HTR-8/SVneo (cell line): ENCODE measurements around the gene CST4.
"Not testable (repeated sequence)": the region's sequence is repeated elsewhere in the genome, so short reads cannot be mapped to it uniquely, and the experiment has no call there.

Experiments used
- DNase-seq: peaks from one replicate; pipeline ENCODE4 v3.0.0; 2011; ENCODE audit warnings: low spot score, mixed read lengths; ENCODE audit not compliant: insufficient read length
- FAIRE-seq: peaks from 2 replicates; lab custom pipeline; 2011; peaks lifted over from hg19 to GRCh38; lab: Jason Lieb, UNC

The CST4 gene, protein sequence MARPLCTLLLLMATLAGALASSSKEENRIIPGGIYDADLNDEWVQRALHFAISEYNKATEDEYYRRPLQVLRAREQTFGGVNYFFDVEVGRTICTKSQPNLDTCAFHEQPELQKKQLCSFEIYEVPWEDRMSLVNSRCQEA

DNA sequence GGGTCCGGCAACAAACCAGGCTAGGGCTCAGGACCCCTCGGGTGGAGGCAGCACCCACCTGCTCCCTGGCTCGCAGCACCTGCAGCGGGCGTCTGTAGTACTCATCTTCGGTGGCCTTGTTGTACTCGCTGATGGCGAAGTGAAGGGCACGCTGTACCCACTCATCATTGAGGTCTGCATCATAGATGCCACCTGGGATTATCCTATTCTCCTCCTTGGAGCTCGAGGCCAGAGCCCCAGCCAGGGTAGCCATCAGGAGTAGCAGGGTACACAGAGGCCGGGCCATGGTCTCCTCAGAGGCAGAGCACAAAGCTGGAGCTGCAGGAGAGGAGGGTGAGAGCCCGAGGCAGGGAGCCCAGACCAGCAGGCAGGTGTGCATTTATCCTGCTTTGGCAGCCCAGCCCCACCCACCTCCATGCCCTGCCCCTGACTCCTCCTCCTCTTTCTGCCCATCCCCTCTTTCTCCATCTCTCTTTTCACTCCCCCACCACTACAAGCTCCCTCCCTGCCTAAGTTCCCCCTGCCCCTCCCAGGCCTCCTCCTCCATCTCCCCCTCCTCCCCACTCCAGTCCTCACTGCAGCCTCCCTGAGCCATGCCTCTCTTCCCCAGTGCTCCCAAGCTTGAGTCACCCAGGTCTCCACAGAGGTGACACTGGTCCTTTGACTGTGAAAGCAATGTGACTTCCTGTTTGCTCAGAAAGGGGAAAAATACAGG lies at the start of gene CST4:
CST4 (minus strand) TSS at position 355 of the 715 bp plus-strand sequence; CDS start at position 286, 69 bp downstream.
- not testable (repeated sequence) for FAIRE-seq, DNase-seq

DNA sequence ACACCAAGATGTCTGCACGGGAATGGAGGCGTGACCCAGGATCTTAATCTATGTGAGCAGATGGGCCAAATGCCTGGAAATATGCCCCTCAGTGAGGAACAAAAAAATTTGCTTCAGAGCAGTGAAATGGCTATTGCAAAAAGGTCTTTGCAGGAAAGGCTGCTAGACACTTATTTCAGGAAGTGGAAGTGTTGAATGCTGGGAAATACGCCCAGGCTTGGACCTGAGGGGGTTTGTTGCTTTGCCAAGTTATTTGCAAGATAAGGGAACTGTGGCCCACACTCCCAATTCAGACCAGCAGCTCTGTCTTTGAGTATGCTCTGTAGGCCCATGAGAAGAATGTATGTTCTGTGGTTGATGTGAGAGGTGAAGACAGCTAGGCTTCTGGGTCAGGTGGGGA lies 46.6 kb upstream of the CST4 start:
- not testable (repeated sequence) for DNase-seq, FAIRE-seq

DNA sequence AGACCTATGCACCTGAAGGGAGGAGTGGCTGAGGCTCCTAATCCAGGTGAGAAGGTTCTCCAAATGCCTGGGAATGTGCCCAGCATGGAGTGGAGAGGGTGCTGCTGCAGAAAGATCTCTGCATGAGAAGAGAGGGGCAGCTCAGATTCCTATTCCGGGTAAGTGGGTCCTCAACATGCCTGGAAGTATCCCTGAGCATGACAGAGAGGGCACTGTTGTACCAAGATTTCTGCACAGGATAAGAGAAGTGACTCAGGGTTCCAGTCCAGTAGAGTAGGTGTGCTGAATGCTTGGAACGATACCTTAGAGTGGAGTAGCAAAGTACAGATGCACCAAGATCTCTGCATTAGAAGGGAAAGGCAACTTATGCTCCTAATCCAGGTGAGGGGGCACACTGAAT lies 46.1 kb upstream of the CST4 start:
- not testable (repeated sequence) for DNase-seq, FAIRE-seq

DNA sequence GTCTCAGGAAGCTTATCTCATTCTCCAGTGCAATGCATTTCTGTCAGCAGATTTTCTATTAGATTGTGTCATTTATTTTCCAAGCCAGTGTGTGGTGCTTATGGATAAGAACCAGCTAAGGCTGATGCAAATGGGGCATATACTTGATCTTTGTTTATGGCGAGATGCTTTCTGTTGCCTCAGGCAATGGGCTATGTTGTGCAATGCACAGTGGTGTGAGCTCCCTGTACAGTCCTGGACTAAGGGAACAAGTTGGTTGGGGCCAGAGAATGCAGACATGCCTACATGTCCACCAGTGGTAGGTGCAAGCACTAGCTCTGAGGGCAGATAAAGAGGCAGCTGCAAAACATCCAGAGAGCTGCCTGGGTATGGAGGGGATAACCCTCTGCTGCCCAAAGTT lies 45.6 kb upstream of the CST4 start:
- not testable (repeated sequence) for DNase-seq, FAIRE-seq

DNA sequence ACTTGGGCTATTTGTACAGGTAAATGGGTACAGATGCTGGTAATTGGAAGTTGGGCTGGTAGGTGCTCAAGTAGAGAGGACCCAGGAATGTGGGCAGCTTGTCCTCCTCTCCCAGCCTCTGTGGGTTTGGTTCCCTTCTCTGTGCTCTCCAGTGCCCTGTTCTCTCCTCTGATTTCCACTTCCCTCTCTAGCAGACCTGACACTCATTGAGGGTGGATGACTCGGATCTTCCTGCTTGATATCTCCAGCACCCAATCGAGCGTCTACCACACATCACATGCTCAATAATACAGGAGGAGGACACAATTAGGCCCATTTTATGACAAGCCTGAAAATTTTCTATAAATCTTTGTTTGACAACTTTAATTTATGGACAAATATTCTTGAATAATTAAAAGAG lies 38.2 kb upstream of the CST4 start:
- DNase-seq (no peak), FAIRE-seq (no peak)

DNA sequence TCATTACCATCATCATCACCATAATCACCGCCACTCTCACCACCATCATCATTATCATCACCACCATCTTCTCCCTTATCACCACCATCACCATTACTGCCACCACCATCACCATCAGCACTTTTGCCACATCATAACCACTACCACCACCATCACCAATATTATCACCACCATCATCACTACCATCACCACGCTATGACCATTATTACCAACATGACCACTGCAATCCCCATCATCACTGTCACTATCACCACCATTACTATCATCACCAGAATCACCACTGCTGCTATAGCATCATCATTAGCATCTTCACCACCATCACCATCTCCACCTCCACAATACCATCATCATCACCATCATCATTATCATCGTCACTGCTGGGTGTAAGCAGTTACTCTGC lies 36.3 kb upstream of the CST4 start:
- FAIRE-seq (no peak), DNase-seq (no peak)

DNA sequence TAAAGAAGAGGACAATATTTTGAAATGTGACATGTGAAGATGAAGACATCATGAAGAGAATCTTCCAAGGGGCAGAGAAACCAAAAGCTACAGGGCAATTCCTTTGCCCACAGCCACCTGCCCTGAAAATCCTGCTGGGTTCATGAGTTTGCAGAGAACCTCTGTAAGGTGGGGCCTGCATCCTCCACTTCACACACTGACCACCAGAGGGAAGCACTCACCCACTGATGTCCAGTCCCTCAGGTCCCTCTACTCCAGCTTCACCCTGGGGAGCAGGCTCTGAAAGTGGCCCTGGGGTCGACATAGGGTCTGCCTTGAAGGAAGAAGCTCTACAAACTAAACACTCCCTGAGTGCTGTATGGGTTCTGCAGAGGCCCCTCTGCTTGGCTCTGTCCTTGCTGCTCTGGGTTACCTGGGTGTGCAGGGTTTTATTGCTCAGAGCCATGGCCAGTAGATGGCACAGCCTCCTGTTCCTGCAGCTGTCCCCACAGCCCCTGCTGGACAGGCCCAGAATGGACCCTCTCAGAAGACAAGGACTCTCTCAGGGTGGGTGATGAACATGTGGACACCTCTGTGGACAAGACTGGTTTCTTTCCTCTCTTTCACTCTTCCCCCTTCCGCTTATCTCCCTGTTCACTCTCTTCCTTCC lies 34.9 kb upstream of the CST4 start:
- DNase-seq, FAIRE-seq: not testable (repeated sequence)

DNA sequence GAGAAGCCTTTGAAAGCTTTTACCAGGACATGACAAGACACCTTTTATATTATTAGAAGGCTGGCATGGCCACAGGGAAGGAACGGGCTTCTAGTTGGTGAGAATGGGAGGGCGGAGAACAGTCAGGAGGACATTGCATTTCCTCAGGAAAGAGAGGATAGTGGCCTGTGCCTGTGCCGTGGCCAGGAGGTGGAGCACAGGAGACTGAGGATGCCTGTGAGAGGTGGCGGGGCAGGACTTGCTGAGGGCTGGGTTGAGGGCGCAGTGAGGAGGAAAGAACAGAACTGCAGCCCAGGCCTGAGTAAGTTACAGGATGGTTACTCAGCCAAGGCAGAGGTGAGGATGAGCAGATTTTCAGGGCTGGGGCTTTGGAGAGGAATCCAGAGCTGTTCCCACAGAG lies 34.0 kb upstream of the CST4 start:
- not testable (repeated sequence) for DNase-seq, FAIRE-seq

DNA sequence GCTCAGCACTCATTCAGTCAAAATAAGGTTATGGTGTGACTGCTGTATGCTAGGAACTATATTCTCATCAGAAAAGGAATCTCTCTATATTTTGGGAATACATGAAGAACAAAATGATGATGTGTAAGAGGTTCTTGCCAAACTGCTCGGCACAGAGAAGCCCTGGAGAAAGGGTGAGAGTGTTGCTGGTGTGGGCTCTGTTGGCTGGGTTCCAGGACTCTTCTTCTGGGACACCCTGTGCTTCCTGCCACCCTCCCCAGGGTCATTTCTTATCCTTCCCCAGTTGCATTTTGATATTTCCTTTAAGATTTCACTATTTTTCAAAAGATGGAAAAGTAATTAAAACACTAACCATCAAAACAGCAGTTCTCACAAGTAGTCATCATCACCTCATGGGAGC lies 33.1 kb upstream of the CST4 start:
- no peak for DNase-seq
- FAIRE-seq: no peak

DNA sequence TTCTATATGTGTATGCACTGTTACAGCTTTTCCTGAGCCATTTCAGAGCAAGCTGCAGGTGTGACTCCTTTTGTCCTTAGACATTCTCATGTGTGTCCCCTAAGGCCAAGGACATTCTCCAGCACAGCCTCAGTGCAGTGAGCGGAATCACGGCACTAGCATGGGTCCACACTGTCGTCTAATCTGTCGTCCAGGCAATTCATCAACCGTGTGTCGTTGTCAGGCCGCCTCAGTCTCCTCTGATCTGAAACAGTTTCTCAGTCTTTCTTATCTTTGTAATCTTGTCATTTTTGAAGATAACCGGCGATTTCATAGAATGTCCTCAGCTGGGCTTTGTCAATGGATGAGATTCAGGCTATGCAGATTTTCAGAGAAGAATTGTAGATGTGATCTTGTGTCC lies 30.5 kb upstream of the CST4 start:
- FAIRE-seq: peak; percentile 68

DNA sequence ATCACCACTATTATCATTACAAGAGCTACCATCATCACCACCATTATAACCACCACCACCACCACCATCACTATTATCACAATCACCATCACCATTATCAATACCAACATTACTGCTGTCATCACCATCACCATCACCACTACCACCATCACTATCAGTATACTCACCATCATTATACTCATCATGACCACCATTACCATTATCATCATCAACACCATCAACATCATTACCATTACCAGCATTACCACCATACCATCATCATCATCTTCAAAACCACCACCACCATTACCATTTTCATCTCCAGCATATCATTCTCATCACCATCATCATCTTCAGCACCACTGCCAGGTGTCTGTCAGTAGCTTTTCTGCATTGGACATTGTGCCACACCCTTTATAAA lies 22.9 kb upstream of the CST4 start:
- DNase-seq: not testable (repeated sequence)
- peak; percentile 90 for FAIRE-seq

More for the DNA sequence above, 30.5 kb upstream of the CST4 start:
- DNase-seq: not testable (repeated sequence)

DNA sequence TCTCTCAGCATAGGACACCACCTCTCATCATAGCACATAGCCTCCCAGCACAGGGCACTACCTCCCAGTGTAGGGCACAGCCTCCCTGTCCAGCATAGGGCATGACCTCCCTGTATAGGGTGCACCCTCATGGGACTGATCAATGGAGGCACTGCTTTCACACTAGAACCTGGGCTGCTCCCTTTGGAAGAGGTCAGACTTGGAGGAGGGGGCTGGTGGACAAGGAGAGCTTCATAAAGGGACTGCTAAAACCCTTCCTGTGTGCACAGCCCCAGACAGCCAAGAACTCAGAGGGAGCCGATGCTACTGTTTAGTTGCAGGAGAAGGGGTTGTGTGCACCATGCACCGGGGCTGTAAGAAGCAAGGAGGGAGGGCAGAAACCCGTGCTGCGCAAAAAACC lies 21.9 kb upstream of the CST4 start:
- FAIRE-seq: no peak
- no peak for DNase-seq

DNA sequence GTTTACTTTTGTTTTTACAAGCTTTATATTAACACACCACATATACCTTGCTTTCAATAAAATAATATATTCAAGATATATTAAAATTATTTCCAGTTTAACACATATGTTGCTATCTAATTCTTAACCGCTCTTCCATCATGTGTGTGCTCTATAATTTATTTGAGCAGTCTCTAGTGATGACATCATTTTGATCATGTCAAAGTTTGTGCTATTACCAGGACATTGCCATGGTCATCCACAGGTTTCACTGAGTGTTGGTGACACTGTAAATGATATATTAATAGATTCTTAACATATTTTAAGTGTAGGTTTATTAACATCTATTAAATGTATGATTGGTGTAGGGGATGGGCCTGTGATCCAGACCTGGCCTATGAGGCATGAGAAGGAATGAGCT lies 17.1 kb upstream of the CST4 start:
- FAIRE-seq (no peak), DNase-seq (no peak)

DNA sequence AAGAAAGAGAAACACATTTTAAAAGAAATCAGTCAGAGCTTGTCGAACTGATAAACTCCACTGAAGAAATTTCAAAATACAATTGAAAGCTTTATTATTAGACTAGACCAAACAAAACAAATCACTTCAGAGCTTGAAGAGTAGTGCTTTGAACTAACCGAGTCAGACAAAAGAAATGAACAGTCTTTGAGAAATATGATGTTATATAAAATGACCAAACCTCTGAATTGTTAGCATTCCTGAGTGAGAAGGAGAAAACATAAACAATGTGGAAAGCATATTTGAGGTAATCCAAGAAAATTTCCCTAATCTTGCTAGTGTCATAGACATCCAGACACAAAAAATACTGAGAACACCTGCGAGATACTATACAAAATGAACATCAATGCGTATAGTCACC lies 13.2 kb upstream of the CST4 start:
- DNase-seq (no peak), FAIRE-seq (no peak)

DNA sequence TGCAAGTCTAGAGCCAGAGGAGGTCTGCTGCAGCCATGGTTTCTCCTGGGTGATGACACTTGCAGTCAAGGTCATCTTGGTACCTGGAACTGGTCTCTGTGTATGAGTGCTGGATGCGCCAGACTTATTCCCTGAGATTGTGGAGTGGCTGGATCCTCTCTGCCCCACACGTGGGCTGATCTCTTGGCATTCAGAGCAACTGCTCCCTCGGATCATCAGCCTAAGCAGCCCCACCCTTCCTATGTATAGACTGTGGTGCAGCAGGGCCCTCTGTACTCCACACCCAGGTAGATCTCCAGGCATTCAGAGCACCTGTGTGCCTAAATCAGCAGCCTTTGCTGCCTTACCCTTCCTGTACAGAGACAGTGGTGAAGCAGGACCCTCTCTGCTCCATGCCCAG lies 12.1 kb upstream of the CST4 start:
- FAIRE-seq (no peak), DNase-seq (no peak)

DNA sequence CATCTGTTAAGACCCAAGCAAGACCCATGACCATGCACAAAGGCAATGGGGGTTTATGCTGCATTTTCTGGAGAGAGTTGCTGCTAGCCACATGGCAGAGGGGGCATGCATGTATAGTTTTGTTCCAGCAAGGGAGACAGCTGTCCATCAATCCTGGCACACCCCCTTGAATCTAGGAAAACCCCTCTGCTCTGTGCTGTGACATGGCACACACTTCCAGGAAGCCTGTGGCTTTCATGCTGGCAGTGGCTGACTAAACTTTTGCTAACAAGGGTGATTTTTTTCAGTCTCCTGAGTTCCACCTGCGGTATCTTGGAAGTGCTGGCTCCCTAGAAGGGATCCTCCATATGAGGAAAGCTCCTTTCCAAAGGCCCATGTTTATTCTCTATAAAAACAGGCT lies 9.1 kb upstream of the CST4 start:
- no peak for DNase-seq
- no peak for FAIRE-seq

DNA sequence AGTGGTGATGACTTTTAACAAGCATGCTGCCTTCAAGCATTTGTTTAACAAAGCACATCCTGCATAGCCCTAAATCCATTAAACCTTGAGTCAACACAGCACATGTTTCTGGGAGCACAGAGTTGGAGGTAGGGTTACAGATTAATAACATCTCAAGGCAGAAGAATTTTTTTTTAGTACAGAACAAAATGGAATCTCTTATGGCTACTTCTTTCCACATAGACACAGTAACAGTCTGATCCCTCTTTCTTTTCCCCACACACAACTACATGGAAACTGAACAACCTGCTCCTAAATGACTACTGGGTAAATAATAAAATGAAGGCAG lies 6.2 kb upstream of the CST4 start:
- not testable (repeated sequence) for DNase-seq, FAIRE-seq

DNA sequence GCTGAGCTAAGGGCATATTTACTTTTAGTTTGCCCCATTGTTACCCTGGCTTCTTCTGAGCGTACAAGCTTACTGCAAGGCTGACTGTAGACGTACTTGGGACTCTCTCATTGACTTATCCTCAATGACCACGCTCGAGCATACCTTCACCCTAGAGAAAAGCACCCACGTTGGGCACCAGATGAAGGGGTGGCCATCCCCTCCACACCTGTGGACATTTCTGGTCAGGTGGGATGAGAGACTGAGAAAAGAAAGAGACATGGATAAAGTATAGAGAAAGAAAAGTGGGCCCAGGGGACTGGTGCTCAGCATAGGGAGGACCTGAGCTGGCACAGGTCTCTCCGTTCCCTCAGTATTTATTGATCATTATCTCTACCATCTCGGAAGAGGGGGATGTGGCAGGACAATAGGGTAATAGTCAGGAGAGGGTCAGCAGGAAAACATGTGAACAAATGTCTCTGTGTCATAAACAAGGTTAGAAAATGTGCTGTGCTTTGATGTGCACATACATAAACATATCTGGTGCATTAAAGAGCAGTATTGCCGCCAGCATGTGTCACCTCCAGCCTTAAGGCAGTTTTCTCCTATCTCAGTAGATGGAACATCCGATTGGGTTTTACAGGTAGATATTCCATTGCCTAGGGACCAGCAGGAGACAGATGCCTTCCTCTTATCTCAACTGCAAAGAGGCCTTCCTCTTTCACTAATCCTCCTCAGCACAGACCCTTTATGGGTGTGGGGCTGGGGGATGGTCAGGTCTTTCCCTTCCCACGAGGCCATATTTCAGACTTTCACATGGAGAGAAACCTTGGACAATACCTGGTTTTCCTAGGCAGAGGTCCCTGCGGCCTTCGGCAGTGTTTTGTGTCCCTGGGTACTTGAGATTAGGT lies 5.6 kb upstream of the CST4 start:
- not testable (repeated sequence) for FAIRE-seq, DNase-seq

DNA sequence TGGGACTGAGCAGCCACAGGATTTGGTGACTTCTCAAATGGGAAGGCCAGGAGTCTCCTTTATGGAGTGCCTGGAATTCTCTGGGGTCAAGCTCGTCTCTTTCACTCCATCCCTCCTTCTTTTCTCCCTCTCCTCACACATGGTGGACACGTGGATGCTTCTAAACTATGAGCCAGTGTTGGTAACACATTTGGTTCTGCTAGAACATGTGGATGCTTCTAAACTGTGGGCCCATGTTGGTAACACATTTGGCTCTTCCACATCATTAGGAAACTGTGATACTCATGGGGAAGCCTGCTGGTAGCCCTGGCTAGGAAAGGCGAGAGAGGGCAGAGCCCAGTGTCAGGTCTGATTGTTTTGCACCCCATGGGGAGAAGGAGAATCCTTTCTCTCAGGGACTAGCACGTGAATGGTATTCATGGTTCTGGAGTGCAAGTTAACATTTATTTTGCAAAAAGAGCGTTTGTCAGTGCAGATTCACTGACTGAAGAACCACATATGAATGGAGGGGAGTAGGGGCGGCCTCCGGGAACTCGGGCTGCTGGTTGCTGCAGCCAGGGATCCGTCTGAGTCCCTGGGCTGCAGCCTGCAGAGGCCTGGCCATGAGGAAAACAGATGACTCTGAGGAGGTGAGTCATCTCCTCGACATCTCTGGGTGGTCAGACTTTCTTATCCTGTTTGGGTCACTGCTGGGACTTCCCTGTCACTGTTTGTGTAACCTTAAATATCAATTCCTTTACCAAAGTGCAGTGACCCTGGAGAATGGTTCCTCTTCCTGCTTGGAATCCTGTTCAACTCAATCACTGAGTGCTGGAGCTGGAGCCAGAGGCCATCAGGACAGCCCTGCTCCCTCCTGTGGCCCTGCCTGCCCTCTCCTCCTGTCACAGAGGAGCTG lies 4.1 kb upstream of the CST4 start:
- DNase-seq: peak; percentile 19
- not testable (repeated sequence) for FAIRE-seq

DNA sequence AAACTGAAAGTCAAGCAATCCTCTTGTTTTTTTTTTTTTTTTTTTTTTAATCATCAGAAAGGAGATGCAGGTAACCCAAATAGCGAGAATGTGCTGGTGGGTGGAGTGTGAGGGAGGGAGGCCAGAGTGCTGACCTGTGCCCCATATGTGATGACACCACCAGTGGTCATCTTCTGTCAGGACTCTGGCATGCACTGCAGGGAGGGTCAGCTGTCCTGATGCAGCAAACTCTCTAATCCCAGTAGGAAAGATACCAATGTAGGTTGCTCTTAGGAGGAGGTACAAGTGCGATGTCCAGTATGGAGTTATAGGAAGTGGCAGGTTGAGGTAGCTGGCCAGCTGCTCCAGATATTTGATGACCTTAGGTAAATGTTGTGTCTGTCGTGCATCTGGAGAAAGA lies 2.8 kb upstream of the CST4 start:
- no peak for DNase-seq
- no peak for FAIRE-seq
